ENCODE data around the gene RAB27A.
"Not testable (repeated sequence)": the region's sequence is repeated elsewhere in the genome, so short reads cannot be mapped to it uniquely, and the experiment has no call there.

RAB27A gene

DNA sequence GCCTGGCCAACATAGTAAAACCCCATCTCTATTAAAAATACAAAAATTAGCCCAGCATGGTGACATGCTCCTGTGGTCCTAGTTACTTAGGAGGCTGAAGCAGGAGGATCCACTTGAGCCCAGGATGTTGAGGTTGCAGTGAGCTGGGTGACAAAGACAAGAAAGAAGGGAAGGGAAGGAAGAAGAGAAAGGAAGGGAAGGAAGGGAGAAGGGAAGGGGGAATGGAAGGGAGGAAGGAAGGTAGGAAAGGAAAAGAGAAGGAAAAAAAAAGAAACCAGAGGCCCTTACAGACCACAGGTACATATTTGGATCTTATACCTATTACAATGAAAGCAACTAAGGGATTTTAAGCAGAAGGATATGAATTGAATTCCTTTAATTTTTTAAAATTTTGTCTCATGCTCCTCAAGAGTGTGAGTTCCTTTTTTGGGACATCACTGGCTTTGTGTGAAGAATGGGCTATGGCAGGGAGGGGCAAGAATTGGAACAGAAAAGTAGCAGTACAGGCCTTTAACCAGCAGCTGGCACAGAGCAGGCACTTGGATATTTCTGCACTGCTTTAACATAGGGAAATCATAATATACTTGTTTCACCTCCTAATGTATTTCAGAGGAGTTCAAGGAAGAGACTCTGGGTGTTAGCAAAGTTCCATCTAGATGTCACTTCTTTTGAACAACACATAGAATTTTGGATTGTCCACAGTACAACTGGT, 7.9 kb downstream of the RAB27A start:
- no peak for DNase-seq

GRCh38 chr15:55280589-55280988, 9.0 kb downstream of the RAB27A start:
- not testable (repeated sequence) for DNase-seq

DNA sequence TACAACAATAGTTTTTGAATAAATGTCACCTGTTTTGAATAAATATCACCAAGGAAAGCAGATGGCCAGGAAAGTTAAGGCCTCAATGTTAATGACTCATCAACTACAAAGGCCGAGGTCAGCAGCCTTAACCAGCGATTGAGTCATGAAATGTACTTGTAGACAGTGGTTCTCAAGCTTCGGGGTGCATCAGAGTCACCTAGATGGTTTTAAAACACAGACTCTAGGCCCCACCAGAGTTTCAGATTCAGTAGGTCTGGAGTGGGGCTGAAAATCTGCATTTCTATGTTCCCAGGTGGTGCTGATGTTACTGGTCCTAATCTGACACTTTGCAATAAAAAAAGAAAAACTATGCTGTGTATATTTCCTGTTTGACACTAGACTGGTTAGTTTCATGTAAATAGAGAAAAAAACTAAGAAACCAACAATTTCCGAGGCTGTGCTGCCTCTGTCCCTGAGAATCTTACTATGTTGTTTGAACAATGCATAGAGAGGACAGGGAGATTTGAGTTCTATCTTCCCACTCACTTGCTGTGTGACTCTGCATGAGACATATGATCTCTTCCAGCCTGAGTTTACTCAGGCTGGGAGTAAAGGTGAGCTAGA, 9.8 kb downstream of the RAB27A start:
- no peak for DNase-seq

DNA sequence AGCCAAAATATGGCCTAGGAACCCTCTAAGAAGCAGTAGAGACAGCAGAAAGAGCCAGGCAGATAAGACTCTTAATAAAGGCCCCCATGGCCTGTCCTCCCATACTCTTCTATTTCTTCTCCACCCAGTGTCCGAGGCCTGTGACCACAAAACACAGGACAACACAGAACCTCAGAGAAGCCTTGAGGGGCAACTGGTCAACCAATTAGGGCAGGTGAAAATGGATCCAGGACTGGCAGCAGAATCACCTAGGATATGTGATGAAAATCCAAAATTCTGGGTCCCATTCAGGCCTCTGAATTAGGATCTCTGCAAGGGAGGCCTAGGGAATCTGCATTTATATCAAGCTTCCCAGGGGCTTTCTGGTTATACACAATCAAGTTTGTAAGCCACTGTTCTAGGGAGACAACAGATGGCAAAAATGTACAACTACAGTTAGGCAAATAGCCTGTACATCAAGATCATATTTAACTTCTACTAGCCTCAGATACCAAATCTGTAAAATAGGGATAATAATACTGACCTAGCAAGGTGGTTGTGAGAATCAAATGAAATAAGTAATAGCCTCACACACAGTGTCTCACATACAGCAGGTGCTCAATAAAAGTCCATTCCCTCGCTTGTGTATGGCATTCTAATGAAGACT, 10.4 kb downstream of the RAB27A start:
- no peak for DNase-seq

DNA sequence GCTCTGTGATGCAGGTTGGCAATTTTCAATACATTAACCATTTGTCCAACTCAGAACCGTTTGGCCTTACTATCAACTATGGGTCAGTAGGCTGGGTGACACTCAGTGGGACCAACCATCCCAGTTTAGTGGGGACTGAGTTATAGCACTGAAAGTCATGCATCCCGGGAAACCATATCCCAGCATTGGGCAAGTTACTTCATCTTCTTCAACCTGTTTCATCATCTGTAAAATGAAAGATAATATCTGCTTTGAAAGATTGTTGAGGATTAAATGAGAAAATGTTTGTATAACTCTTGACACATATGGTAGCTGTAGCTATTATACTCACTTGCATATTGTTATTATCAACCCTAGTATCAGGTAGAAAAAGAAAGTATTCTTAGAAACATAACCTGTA, 11.9 kb downstream of the RAB27A start:
- no peak for DNase-seq

- no peak for DNase-seq
Observed at GRCh38 chr15:55277116-55277564, 12.5 kb downstream of the RAB27A start.

- no peak for DNase-seq
Observed at GRCh38 chr15:55276324-55276723, 13.3 kb downstream of the RAB27A start.

DNA sequence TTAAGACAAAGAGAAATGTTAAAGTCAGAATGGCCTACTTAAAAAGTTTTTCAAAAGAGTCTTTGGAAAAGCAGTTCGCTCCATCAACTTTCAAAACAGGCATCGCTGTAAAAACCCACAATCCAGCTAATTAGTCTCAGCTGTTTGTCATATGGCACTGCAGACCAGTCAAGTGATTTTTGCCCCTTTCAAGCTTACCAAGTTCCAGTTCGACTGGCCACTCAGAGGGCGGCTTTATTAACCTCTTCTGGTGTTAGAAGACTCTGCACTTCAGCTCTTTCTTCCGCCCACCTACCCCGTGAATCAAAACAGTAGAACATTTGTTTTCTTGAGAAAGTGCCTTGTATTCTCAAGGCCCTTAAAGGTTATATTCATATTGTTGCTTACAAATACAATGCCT, 19.3 kb downstream of the RAB27A start:
- DNase-seq: no peak

GRCh38 chr15:55268176-55268695, 21.4 kb downstream of the RAB27A start:
- no peak for DNase-seq

DNA sequence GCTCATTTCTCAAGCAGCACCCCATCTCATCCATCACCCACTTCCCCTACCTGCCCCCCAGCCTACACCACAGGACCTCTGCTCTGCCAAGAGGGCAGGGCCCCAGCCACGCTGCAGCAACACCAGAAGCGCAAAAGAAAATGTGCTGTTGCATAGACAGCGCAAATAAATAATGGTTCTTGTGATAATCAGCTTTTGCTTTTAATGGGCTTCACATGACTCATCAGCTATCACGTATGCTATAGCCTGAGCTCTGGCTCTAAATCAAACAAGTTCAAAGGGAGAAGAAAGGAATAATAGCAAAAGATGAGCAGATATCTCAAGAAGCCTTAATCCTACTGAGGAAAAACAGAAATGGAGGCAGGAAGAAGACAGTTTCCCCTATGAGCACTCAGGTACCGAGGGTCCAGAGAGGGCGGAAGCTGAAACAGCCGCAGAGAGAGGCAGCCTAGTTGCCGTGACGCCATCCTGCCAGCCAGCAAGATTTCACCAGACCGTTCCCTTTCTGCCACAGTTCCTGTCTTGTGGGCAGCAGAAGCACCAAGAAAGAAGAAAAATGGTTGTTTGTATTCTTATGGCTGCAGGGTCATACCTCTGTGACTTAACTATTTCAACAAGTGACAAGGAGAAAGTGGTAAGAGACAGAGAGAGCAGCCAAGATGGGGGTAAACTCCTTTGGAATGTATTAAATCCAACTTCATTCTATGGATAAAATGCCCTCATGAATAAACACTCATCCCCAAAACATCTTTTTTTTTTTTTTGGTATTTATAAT, 22.0 kb downstream of the RAB27A start:
- DNase-seq: no peak

DNA sequence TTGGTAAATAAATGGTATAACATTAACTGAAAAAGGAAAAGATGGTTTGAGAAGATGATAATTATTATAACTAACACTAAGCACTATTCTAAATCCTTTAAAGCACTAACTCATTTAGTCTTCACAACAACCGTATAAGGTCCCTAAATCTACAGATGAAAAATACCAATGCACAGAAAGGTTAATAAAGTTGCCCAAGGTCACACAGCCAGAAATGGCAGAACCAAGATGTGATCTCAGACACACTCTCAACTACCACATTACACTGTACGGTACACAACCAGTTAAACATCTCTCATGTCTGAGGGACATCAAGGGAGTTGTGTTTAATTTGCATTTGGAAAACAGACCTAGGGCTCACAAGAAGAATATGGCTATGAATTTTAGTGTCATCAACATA, 23.1 kb downstream of the RAB27A start:
- no peak for DNase-seq

DNA sequence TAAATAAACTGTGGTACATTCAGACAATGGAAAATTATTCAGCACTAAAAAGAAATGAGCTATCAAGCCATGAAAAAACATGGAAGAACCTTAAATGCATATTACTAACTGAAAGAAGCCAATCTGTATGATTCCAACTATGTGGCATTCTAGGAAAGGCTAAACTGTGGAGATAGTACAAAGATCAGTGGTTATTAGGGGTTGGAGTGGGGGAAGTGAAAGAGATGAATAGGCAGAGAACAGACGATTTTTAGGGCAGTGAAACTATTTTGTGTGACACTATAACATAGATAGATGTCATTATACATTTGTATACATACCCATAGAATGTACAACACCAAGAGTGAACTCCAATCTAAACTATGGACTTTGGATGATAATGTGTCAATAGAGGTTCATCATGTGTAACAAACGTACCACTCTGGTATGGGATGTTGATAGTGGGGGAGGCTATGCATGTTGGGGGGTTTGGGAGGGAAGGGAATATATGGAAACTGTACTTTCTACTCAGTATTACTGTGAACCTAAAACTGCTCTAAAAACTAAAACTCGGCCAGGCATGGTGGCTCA, 29.0 kb downstream of the RAB27A start:
- DNase-seq: no peak

DNA sequence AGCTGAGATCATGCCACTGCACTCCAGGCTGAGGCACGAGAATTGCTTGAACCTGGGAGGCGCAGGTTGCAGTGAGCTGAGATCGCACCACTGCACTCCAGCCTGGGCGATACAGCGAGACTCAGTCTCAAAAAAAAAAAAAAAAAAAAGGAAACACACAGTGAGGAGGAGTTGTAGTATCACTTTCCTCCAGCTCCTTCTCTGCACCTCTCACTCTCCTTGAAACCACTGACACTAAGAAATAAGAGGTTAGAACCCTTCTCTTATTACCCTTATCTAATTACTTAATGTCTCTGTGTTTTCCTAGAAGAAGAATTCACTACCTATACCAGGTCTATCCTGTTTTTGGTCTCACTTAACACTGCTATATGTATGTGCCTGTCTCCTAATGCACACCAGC, 31.7 kb downstream of the RAB27A start:
- DNase-seq: no peak

DNA sequence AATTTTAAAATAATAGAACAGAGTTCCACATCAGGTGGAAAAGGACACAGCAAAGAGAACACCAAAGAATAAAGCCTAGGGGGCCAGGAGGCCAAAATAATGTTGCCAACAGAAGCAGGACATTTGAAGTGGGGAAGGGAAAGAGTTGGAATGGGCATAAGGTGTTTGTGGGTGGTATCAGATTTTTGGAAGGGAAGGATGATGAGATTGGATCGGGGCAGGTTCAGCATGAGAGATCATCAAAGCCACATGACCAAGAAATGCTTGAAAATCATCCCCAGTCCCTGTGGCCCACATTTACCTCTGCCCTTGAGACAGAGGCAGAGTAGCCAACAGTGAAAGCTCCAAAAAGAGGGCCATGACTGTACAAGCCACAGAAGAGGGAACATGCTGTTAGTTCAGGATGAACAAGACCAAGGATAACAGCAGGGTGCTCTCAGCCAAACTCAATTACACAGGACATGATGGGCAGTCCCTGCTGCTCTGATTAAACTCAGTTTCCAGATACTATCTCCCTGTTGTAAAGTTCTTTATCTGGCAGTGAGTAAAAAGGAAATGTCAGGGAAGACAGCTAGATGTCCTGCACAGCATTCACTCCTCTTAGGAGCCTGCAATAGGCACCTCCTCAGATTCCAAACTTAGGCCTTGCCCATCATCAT, 32.5 kb downstream of the RAB27A start:
- no peak for DNase-seq

- no peak for DNase-seq
Observed at GRCh38 chr15:55256281-55257011, 33.2 kb downstream of the RAB27A start.

DNA sequence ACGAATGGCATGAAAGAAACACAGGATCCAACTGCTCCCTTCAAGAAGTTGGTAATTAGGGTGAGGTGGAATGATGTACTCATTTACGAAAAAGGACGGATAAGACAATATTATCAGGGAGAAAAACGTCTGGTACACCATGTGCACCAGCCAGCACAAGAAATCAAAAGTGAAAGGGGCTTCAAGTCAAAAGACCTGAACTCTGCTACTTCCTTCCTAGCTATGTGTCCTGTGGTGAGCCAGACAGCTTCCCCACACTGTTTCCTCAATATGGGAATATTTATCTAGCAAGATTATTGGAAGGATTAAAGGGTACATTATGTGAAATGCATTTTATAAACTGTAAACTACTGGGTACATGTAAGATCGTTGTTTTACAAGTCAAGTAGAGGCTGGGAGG, 33.9 kb downstream of the RAB27A start:
- DNase-seq: no peak

DNA sequence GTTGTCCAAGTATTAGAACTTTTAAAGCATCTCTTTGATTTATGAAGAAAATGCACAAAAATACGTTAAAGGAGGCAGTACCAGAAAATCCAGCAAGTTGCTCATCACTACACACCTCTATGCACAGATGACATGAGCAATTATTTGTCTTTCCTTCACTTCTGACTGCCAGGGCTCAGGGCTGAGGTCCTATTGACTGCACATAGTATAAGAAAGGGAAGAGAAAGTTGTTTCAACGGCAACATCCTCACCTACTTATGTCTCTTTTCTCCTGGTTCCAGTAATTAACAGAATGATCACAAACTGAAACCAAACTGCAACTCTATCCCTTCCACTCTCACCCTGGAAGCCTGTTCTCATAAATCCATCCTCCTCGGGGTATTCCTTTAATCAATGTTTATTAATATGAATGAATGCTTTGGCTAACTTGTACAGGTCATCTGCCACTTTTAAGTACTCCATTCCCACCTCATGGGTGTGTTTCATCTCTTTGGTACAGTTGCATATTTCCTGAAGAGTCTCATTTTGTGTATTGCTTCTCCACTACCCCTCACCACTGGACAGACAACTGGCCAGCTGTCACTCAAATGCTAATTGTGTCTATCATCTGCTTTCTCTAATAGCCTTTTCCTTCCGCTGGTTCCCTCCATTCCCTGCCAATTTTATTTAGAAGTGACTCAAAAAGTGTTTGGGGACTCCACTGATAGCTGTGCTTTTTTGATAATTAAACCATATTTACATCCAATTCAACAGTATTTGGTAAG, 34.5 kb downstream of the RAB27A start:
- DNase-seq: no peak

GRCh38 chr15:55253580-55253979, 36.0 kb downstream of the RAB27A start:
- no peak for DNase-seq

DNA sequence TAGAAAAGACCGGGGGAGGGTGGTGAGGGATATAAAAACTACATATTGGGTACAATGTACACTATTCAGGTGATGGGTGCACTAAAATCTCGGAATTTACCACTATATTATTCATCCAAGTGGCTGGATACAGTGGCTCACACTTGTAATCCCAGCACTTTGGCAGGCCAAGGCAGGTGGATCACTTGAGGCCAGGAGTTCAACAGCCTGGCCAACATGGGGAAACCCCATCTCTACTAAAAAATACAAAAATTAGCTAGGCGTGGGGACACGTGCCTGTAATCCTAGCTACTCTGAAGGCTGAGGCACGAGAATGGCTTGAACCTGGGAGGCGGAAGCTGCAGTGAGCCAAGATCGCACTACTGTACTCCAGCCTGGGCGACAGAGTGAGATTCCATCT, 37.4 kb downstream of the RAB27A start:
- DNase-seq: not testable (repeated sequence)

DNA sequence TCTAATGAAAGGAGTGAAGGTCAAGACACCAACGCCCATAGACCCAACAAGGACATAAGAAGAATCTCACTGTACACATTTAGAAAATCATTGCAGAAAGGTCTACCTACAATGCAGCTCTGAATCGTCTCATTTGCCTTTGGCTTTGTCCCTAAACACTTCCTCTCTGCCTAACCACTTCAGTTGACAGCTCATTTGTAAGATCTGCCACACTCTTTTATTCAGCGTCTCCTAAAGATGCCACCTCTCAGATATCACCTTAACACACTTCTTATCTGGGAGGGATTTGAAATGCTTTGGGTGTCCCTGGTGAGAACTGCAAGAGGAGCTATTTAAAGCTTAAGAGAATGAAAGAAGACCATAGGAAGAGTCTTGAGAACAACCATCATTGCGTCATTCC, 38.7 kb downstream of the RAB27A start:
- no peak for DNase-seq

GRCh38 chr15:55250392-55250791, 39.2 kb downstream of the RAB27A start:
- no peak for DNase-seq
